ENCODE data around the gene ASPA. TPM values are rescaled to one million over a fixed set of nuclear protein-coding genes. Genes with fewer than 3 reads are reported as not detected.
A peak's percentile ranks its signal among the peaks of the same experiment; 100 is the strongest.

Gene ASPA
- polyA plus RNA-seq, 1 donor (not counting 4 experiments of a cell fraction or from before 2014, with no cell fraction given): not detected

- H3K4me2 ChIP-seq (ENCODE audit: control insufficient read depth, extremely low read depth, insufficient read depth, low read depth, low read length): no peak within 1 kb of the TSS
- DNase-seq (ENCODE audit: low read depth, low spot score): no peak
- H4K20me1 ChIP-seq (ENCODE audit: control insufficient read depth, extremely low read depth, insufficient read depth, low read length): no peaks in the 10 kb centered on the region
- dilution Hi-C loops (cut with MboI; ENCODE audit: extremely low pct_ligation_motif_present, low sequenced_read_pairs): no loop called here
- no peaks in the 10 kb centered on the region for H3K9me3 ChIP-seq (ENCODE audit: control insufficient read depth, low read depth, low read length)
- H3K36me3 ChIP-seq (ENCODE audit: control insufficient read depth in 2 of 2, extremely low read depth in 1 of 2, insufficient read depth in 2 of 2, low read length in 2 of 2): no peaks in the 10 kb centered on the region
- H3K4me1 ChIP-seq (ENCODE audit: control insufficient read depth, extremely low read depth, insufficient read depth, low read length): no peaks in the 10 kb centered on the region
- peak; percentile 43 for FAIRE-seq
- no peak within 1 kb of the TSS for H2AFZ ChIP-seq (ENCODE audit: control insufficient read depth, low read length)
- no peak for TF ChIP-seq CTCF (optimal IDR thresholded peaks at IDR 0.05 in 1 of 3, IDR thresholded peaks at IDR 0.05 in 1 of 3, conservative IDR thresholded peaks at IDR 0.05 in 1 of 3; ENCODE audit: extremely low read depth in 1 of 3, insufficient read depth in 2 of 3, low read length in 3 of 3)
- TF ChIP-seq EZH2 (IDR thresholded peaks at IDR 0.05; ENCODE audit: low read length): no peak
- no peak within 1 kb of the TSS for H3K27ac ChIP-seq (ENCODE audit: control insufficient read depth, insufficient read depth, low read length)
- H3K27me3 ChIP-seq (ENCODE audit: control insufficient read depth, extremely low read depth, insufficient read depth, low read length): no peaks in the 10 kb centered on the region
- H3K9me1 ChIP-seq (ENCODE audit: control insufficient read depth, extremely low read depth, insufficient read depth, low read length): no peaks in the 10 kb centered on the region
- no peaks in the 10 kb centered on the region for H3K79me2 ChIP-seq (ENCODE audit: control insufficient read depth, insufficient read depth, low read length)
- H3K4me3 ChIP-seq (ENCODE audit: control insufficient read depth in 2 of 3, extremely low read depth in 1 of 3, insufficient read depth in 2 of 3, low read depth in 1 of 3, low read length in 3 of 3): no peak within 1 kb of the TSS
- H3K9ac ChIP-seq (ENCODE audit: control insufficient read depth, extremely low read depth, insufficient read depth, low read length): no peak within 1 kb of the TSS
These were observed 42.1 kb upstream of the ASPA start, which contains the start of gene OR1E2 for GRCh38 chr17:3433741-3434140. OR1E2 (minus strand) TSS chr17:3433841; CDS start chr17:3433841, 0 bp downstream.

GRCh38 chr17:3438368-3438767 lies 37.4 kb upstream of the ASPA start:
- FAIRE-seq (no peak), DNase-seq (ENCODE audit: low read depth, low spot score) (no peak)
- TF ChIP-seq CTCF (optimal IDR thresholded peaks at IDR 0.05 in 1 of 3, IDR thresholded peaks at IDR 0.05 in 1 of 3, conservative IDR thresholded peaks at IDR 0.05 in 1 of 3; ENCODE audit: extremely low read depth in 1 of 3, insufficient read depth in 2 of 3, low read length in 3 of 3) (no peak), EZH2 (IDR thresholded peaks at IDR 0.05; ENCODE audit: low read length) (no peak)
- Histone ChIP-seq H3K36me3 (ENCODE audit: control insufficient read depth in 2 of 2, extremely low read depth in 1 of 2, insufficient read depth in 2 of 2, low read length in 2 of 2) (no peaks in the 10 kb centered on the region), H4K20me1 (ENCODE audit: control insufficient read depth, extremely low read depth, insufficient read depth, low read length) (no peaks in the 10 kb centered on the region), H3K27ac (ENCODE audit: control insufficient read depth, insufficient read depth, low read length) (no peak overlapping the region), H3K4me1 (ENCODE audit: control insufficient read depth, extremely low read depth, insufficient read depth, low read length) (no peaks in the 10 kb centered on the region), H3K4me3 (ENCODE audit: control insufficient read depth in 2 of 3, extremely low read depth in 1 of 3, insufficient read depth in 2 of 3, low read depth in 1 of 3, low read length in 3 of 3) (no peak overlapping the region), H3K4me2 (ENCODE audit: control insufficient read depth, extremely low read depth, insufficient read depth, low read depth, low read length) (no peak overlapping the region), H2AFZ (ENCODE audit: control insufficient read depth, low read length) (no peak overlapping the region), H3K9ac (ENCODE audit: control insufficient read depth, extremely low read depth, insufficient read depth, low read length) (no peak overlapping the region), H3K9me1 (ENCODE audit: control insufficient read depth, extremely low read depth, insufficient read depth, low read length) (no peaks in the 10 kb centered on the region), H3K79me2 (ENCODE audit: control insufficient read depth, insufficient read depth, low read length) (no peaks in the 10 kb centered on the region), H3K27me3 (ENCODE audit: control insufficient read depth, extremely low read depth, insufficient read depth, low read length) (no peaks in the 10 kb centered on the region), H3K9me3 (ENCODE audit: control insufficient read depth, low read depth, low read length) (no peaks in the 10 kb centered on the region)
- dilution Hi-C loops (cut with MboI; ENCODE audit: extremely low pct_ligation_motif_present, low sequenced_read_pairs): no loop called here
